GM21717 (cell line): ENCODE results near the gene NRXN3.

Experiments used
- ATAC-seq: cut with Tn5 transposase; IDR thresholded peaks from one replicate; pipeline ENCODE4 v1.9.1; 2021; ENCODE audit warnings: mild to moderate bottlenecking, moderate library complexity; ENCODE audit not compliant: unreplicated experiment

The NRXN3 gene

DNA sequence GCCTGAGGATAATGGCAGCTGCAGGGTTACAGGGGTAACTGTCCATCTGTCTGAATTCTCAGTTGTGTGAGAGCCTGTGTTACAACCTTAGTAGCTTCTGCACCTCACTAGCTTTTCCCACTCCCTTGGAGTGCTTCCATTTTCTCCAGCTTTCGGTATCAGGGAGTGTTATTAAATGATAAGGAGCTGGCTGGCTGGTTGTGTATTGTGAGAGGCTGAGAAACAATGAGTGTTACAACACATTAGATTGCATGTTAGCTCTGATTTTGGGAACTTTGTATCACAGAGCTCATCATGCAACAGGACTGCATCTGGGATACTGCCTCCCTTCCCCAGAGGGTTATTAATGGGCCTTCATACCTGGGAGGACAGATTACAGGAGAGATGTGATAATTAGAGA lies 1317.5 kb downstream of the NRXN3 start:
- ATAC-seq = no peak

DNA sequence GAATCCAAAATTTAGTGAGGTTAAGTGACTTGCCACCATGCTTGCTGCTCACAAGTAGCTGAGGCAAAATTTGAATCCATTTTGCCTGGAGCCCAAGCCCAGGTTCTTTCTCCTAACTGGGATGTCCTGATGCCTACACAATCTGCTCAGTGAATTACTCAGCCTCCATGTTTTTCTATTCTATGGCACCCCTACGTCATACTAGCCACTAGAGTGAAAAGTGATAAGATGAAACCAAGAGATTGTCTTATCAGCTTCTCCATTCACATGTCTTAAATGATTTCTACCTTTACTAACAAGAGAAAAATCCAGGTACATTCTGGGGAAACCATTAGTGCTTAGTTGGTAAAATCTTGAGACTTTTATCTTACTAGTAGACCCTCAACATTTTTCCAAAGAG lies 1321.0 kb downstream of the NRXN3 start:
- no peak for ATAC-seq

DNA sequence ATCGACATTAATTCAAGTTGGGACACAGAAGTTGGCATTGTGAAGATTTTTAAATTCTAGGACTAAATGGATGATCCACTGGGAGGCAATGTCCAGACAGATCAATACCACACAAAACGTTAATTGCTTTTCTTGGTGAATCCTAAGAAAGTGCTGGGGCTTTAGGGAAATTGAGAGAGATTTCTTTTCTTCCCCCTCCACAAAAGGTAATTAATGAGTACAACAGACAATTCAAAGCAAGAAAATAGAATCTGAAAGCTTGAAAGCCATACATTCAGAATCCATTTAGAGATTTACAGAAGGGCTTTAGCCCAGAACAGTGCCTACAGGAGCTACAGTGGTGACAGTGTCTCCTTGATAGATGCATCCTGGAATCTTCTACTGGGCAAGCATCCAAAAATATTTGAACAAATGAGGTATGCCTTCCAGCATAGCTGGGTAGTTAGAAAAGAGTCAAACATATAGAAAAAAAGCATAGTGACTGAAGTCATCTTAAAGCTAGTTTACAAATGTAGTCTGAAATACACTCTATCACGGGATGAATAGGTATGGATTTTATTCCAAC lies 1323.0 kb downstream of the NRXN3 start:
- ATAC-seq = no peak

DNA sequence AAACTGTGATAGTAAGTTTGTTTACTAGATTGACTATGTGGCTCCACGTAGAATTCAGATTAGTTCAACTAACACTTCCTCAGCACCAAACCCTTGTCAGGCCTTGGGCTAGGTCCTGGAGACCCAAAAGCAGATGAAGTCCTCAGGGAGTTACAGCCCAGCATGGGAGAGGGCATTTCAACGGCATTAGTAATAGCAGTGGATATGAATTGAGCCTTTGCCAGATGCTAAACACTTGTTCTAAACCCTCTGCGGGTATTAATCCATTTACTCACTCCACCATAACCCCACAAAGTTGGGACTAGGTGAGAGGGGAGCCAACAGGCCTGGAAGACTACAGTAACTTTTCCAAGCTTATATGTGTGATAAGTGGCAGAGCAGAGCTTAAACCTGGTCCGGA lies 1326.5 kb downstream of the NRXN3 start:
- ATAC-seq = no peak

- ATAC-seq = no peak
These were observed 1330.3 kb downstream of the NRXN3 start for GRCh38 chr14:79500489-79500888.

GRCh38 chr14:79502136-79502750 lies 1332.1 kb downstream of the NRXN3 start:
- ATAC-seq = no peak

- no peak for ATAC-seq
These were observed 1332.6 kb downstream of the NRXN3 start for GRCh38 chr14:79502751-79503148.

- no peak for ATAC-seq
These were observed 1340.5 kb downstream of the NRXN3 start for GRCh38 chr14:79510659-79511058.

DNA sequence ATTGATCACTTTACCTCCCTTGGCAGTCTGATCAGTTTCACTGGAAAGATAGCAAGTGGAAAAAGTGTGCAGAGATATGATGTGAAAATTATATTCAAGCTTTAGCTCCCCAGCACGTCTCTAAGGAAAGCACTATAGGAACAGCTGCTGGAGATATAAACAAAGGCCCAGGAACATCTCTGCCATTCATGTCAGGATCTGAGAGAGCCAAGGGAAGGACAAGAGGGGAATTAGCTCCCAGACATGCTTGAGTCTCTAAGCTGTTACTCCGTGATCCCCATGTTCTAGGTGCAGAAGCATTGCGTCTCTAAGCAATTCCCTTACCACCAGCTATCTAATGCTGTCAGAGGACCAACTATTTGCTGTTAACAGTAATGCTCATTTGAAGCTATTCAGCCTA lies 1341.0 kb downstream of the NRXN3 start:
- ATAC-seq = no peak

DNA sequence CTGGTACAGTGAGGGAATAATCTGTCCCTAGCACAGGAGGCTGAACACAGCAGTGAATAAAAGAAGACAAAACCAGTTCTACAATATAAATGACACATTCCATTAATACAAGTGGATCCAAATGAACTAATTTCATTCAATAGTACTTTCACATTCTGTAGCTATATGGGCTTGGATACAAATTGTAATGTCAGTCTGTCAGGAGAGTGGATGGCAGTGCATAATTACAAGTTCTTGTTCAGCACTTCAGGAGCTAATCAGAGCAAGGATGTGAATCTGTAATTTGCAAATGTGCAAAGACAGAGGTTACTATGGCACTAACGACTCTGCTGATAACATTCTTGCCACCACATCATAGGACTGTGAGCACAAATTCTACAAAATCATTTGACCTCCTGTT lies 1343.3 kb downstream of the NRXN3 start:
- no peak for ATAC-seq

GRCh38 chr14:79514700-79515099 lies 1344.5 kb downstream of the NRXN3 start:
- no peak for ATAC-seq

- no peak for ATAC-seq
These were observed 1345.0 kb downstream of the NRXN3 start for GRCh38 chr14:79515158-79515557.

DNA sequence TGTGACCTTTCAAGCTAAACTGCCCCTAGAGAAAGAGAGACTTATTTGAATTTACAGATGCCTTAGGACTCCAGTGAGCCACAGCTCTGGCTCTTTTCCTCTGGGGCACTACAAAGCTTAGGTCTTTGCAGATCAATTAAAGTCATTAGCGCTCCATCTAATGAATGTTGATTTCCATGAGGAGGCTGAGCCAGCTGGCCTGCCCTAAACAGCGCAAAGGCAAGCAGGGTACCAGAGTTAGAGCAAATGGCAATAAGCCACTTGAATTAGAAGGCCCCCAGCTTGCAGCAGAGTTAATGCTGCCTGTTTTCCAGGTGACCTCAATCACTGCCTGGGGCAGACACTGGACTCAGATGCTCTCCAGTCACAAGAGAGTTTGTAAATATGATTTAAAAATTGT lies 1345.8 kb downstream of the NRXN3 start:
- ATAC-seq = no peak

DNA sequence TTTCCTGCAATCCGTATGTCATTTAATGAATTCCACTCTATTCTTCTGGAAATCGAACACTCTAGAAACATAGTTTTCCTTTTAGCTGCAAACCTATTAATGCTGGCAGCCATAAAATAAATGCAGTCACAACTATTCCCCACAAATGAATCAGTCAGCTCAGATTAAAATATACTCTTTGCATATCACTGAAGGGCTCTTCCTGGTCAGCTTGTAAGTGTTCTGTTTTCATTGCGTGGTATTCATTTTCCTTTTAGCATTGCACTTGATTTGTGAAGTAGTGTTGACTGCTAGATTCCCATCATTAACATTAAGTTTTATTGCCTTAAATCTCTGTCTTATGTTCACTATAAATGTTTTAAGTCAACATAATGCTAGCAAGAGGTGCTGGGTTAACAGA lies 1355.2 kb downstream of the NRXN3 start:
- ATAC-seq = no peak

DNA sequence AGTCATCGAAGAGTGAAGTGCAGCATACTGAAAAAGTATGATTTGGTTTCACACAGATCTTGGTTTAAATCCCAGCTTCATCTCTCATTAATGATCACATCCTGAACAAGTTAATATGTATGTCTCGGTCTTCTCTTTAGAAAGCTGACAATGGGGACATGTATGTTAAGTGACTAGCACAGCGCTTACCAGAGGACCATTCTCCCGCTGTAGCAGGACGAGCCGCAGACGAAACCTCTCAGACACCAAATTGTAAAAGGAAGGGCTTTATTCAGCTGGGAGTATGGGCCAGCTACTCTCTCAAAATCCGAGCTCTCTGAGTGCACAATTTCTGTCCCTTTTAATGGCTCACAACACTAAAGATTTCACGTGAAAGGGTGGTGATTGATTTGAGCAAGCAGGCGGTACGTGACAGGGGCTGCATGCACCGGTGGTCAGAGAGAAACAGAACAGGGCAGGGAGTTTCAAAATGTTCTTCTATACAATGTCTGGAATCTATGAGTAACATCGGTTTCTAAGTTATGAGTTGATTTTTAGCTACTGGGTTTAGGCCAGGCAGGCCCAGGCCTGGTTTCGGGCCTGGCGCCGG lies 1358.7 kb downstream of the NRXN3 start:
- ATAC-seq = no peak

DNA sequence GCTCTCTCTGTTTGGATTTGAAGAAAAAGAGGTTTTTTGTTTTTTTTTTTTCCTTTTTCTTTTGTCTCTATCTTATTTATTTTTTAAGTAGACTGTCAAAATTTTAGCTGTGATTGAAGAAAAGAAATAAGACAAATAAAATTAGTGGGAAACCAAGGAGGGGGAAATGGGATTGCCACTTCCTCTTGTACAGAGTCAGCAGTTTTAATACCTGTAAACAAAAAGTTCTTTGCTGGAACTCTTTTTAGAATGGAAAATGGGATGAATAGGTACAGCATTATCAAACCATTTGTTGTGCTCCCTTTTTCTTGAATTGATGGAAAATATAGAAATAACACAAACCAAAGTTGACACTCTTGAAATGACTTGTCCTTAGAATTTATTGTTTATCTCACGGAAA lies 1360.4 kb downstream of the NRXN3 start:
- no peak for ATAC-seq

- no peak for ATAC-seq
These were observed 1364.7 kb downstream of the NRXN3 start for GRCh38 chr14:79534703-79535353.

- no peak for ATAC-seq
These were observed 1370.2 kb downstream of the NRXN3 start for GRCh38 chr14:79540394-79540793.

- no peak for ATAC-seq
These were observed 1371.9 kb downstream of the NRXN3 start for GRCh38 chr14:79542121-79542520.

GRCh38 chr14:79543348-79543747 lies 1373.2 kb downstream of the NRXN3 start:
- no peak for ATAC-seq

DNA sequence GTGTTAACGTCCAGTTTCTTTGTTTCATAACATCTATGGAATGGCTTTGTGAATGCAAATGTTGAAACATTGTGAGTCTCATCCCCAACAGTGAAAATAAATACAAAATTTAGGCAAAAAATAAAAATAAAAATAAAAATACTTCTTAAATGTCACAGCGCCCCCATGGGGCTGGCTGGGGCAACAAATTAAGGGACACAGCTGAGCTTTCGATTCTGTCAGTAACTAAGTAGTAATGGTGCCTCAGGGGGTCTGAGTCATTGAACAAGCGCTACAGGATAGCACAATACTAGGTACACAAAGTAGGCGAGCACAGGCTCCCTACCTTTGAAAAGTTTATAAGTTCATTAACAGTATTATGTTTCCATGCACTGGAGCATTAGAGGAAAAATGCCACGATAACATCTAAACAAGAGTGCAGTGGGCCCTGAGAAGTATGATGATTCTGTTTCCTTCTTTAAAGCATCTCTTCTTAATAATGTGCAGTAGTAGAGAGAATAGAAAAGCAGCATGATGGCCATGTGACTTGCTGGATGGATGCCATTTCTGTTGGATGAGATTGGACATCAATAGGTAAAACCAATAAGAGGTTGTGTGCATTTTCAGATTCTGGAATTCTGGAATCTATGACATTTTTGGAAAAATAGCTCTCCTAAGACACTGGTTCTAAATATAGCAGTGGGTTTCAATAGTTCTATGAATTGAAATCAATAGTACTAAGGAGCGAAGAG lies 1374.0 kb downstream of the NRXN3 start:
- ATAC-seq = no peak

DNA sequence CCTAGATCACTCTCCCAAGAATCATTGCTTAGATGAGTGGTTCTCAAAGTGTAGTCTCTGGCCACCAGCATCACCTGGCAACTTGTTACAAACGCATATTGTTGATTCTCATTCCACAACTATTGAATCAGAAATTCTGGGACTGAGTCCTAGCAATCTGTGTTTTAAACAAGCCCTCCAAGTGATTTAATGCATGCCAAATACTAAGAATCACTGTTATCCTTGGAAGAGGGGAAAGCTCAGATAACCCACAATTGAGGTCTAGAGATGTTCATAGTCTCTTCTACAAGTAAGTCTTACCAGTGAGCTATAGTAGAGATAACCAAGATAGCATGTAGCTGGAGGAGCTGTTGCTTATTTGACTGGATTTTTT lies 1374.5 kb downstream of the NRXN3 start:
- ATAC-seq = no peak
